ENCODE measurements around the gene CRISP1. TPM values are rescaled to one million over a fixed set of nuclear protein-coding genes. Genes with fewer than 3 reads are reported as not detected.

The CRISP1 gene
- total and polyA plus RNA-seq, 10 of the 15 experiments (the other 5 are each of a cell fraction or from before 2014, with no cell fraction given), result not detected

- ChIA-PET SMC1A (ENCODE audit: uncharacterized antibody, unreplicated experiment) (interaction anchor here (2.0 kb wide), 1 partner anchor 15 kb away, joined by 4 read pairs; no protein-coding TSS in a partner anchor), POLR2A (no interaction called here), RAD21 (ENCODE audit: unreplicated experiment) (no interaction called here), CTCF (no interaction called here)
- no TSS peak for BruUV-seq (replicated peaks)
- Histone ChIP-seq H3K79me2 (ENCODE audit: control insufficient read depth, insufficient read depth, low read length) (no peaks in the 10 kb centered on the region), H4K20me1 (ENCODE audit: control insufficient read depth, insufficient read depth) (no peaks in the 10 kb centered on the region), H3K27ac (ENCODE audit: control insufficient read depth, insufficient read depth) (no peak overlapping the region), H3K4me3 (no peak overlapping the region), H3K27me3 (replicated peaks in 1 of 2; ENCODE audit: control insufficient read depth in 2 of 2, insufficient read depth in 2 of 2, low read length in 1 of 2) (no peaks in the 10 kb centered on the region), H3K9ac (ENCODE audit: control insufficient read depth, insufficient read depth, low read length) (no peak overlapping the region), H2AFZ (ENCODE audit: control insufficient read depth, low read depth, low read length) (no peak overlapping the region), H3K4me1 (ENCODE audit: control insufficient read depth, insufficient read depth, low read length) (no peaks in the 10 kb centered on the region), H3K4me2 (ENCODE audit: control insufficient read depth, insufficient read depth) (no peak overlapping the region), H3K36me3 (ENCODE audit: control insufficient read depth in 2 of 2, insufficient read depth in 2 of 2, low read length in 1 of 2) (no peaks in the 10 kb centered on the region), H3K9me3 (replicated peaks; ENCODE audit: control insufficient read depth, insufficient read depth, low read length) (no peaks in the 10 kb centered on the region)
- DNase-seq (ENCODE audit: low read depth, low spot score) (no peak), ATAC-seq (no peak), FAIRE-seq (no peak)
- 17% methylated on average over 2 of the region's 2 CpGs for WGBS (ENCODE audit: insufficient coverage, insufficient replicate concordance, low lambda C conversion rate, missing lambda C conversion rate)
- in situ Hi-C loops (cut with MboI), result no loop called here
- intact Hi-C loops (cut with micrococcal nuclease; ENCODE audit: unreplicated experiment), result no loop called here
- TF ChIP-seq MYC (IDR thresholded peaks at IDR 0.05; ENCODE audit: insufficient read depth, insufficient read length, insufficient replicate concordance, low read length, severe bottlenecking), result no peak
- no peak for TF ChIP-seq ATF2 (IDR thresholded peaks at IDR 0.05; ENCODE audit: low read length)
- no peak for TF ChIP-seq KLF5 (IDR thresholded peaks at IDR 0.05; ENCODE audit: partially characterized antibody)
- TF ChIP-seq SUZ12 (IDR thresholded peaks at IDR 0.05; ENCODE audit: unreplicated experiment), result no peak
- no peak for TF ChIP-seq HDAC6 (IDR thresholded peaks at IDR 0.05; ENCODE audit: unreplicated experiment)
- no peak for TF ChIP-seq ZBTB40 (IDR thresholded peaks at IDR 0.05; ENCODE audit: borderline replicate concordance)
- TF ChIP-seq SUPT20H (IDR thresholded peaks at IDR 0.05; ENCODE audit: borderline replicate concordance, control insufficient read depth, low read depth, low read length), result no peak
- TF ChIP-seq SPI1 (IDR thresholded peaks at IDR 0.05; ENCODE audit: borderline replicate concordance, insufficient read depth, low read depth, low read length), result no peak
- TF ChIP-seq ZNF24 (IDR thresholded peaks at IDR 0.05), result no peak
- TF ChIP-seq CHD4 (IDR thresholded peaks at IDR 0.05), result no peak
- TF ChIP-seq BACH1 (IDR thresholded peaks at IDR 0.05; ENCODE audit: borderline replicate concordance), result no peak
- no peak for TF ChIP-seq TARDBP (IDR thresholded peaks at IDR 0.05; ENCODE audit: borderline replicate concordance)
- TF ChIP-seq NKRF (conservative IDR thresholded peaks at IDR 0.05), result no peak
- TF ChIP-seq NFXL1 (IDR thresholded peaks at IDR 0.05; ENCODE audit: borderline replicate concordance), result no peak
- TF ChIP-seq CTCF (IDR thresholded peaks at IDR 0.05 in 2 of 3, conservative IDR thresholded peaks at IDR 0.05 in 1 of 3; ENCODE audit: control insufficient read depth in 2 of 3, extremely low read depth in 1 of 3, insufficient read depth in 1 of 3, low read depth in 3 of 3, low read length in 3 of 3), result no peak
Observed at GRCh38 chr6:49905296-49905695, 39.0 kb upstream of the CRISP1 start.
